OCI-LY3 (cell line): ENCODE results near the gene TAF1B.

Source experiments
- EZH2phosphoT487 ChIP-seq: fragments of 200-600 bp; shearing (Covaris generic); IDR thresholded peaks from 2 replicates; pipeline ENCODE4 v1.6.1; 2018; ENCODE audit warnings: antibody characterized with exemption, mixed run types, low read depth
- TF ChIP-seq, protein P1 (sequence below): fragments of 200-600, 300-600 bp; sonication (generic); IDR thresholded peaks from 2 replicates; pipeline ENCODE4 v1.5.1; 2014; ENCODE audit warnings: antibody characterized with exemption, low read length, low read depth

DNA sequence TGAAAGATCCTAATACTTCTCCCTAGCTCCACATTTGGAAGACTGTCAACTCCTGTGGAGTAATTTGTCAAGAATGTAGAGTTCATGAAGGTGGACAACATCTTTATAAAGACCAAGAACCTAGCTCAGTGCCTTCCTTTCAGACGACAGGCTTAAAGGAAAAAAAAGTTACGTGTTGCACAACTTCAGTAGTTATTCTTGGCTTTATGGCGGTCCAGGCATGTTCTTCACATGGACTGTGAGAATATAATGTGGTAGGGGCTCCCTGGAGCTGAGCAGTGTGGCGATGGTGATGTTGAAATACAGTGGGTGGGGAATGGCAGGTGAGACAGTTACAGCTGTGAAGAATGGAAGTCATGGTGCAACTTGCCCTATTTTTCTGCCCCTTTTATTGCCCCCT, 3.9 kb downstream of the TAF1B start:
- TF ChIP-seq, protein P1, sequence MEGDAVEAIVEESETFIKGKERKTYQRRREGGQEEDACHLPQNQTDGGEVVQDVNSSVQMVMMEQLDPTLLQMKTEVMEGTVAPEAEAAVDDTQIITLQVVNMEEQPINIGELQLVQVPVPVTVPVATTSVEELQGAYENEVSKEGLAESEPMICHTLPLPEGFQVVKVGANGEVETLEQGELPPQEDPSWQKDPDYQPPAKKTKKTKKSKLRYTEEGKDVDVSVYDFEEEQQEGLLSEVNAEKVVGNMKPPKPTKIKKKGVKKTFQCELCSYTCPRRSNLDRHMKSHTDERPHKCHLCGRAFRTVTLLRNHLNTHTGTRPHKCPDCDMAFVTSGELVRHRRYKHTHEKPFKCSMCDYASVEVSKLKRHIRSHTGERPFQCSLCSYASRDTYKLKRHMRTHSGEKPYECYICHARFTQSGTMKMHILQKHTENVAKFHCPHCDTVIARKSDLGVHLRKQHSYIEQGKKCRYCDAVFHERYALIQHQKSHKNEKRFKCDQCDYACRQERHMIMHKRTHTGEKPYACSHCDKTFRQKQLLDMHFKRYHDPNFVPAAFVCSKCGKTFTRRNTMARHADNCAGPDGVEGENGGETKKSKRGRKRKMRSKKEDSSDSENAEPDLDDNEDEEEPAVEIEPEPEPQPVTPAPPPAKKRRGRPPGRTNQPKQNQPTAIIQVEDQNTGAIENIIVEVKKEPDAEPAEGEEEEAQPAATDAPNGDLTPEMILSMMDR: no peak
- TF ChIP-seq EZH2phosphoT487: no peak
